Stomach (tissue), 4 donors: ENCODE measurements around the gene JADE1.

Source experiments
- CTCF ChIP-seq, 7 experiments: fragments of 450-650 bp in 4 of 7; fragments of 200-600 bp in 3 of 7; sonication (generic) in 3 of 7; IDR thresholded peaks; one replicate each; pipeline ENCODE4 v1.5.1; 2016 to 2019; ENCODE audit warnings: antibody characterized with exemption in 7 of 7, control low read depth in 2 of 7, mild to moderate bottlenecking in 1 of 7
- POLR2A ChIP-seq, 4 donors: fragments of 450-650 bp; IDR thresholded peaks; one replicate each; pipeline ENCODE4 v1.6.1; 2016; ENCODE audit warnings: antibody characterized with exemption in 4 of 4, control low read depth in 2 of 4, mild to moderate bottlenecking in 1 of 4, moderate library complexity in 1 of 4

DNA sequence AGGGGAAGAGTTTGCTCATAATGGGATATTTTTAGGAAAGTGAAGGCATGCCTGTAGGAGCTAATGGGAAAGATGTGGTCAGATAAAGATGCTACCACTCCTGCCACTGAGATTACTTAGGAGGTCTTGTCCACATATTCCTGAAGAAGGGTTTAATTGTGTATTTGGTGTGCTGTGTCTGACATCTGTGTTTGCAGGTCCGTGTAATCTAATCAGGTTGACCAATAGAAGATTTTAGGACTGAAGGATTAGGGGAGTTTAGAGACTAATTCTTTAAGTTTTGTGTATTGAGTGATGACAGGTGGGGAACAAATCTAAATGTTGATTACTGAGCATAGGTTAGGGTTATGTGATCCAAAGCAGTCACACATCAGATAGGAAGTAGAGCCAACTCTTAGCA is 57.2 kb downstream of the JADE1 start:
- TF ChIP-seq CTCF (IDR thresholded peaks at IDR 0.05) (no peak), POLR2A (IDR thresholded peaks at IDR 0.05) (no peak)
